ENCODE results near the gene WDFY2. TPM values are rescaled to one million over a fixed set of nuclear protein-coding genes. Genes with fewer than 3 reads are reported as not detected.

WDFY2 gene
- total RNA-seq, 1 donor from 2014 or later = 4.5 TPM

DNA sequence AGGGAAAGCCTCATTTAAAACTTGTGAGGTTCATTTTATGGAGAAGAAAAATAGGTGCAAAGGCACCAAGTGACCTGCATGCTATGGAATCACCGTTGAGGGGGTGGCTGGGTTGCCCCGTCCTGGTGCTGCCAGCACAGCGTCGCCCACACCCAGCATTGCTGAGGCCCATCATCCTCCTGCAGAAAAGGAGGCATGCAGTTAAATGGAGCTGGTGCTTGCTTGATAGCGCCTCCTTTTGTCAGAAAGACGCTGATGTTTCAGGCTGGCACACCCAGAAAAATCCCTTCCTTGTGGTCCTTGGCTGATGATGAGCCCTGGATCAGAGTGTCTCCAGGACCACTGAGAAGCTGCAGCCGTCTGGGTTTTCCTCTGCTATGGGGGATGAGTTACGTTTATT is 182.8 kb downstream of the WDFY2 start:
- no peaks in the 10 kb centered on the region for H3K9me3 ChIP-seq (replicated peaks)
- peaks cover 62% of the 10 kb centered on the region for H3K4me1 ChIP-seq
- no peak overlapping the region for H3K4me3 ChIP-seq
- TF ChIP-seq, protein P1, sequence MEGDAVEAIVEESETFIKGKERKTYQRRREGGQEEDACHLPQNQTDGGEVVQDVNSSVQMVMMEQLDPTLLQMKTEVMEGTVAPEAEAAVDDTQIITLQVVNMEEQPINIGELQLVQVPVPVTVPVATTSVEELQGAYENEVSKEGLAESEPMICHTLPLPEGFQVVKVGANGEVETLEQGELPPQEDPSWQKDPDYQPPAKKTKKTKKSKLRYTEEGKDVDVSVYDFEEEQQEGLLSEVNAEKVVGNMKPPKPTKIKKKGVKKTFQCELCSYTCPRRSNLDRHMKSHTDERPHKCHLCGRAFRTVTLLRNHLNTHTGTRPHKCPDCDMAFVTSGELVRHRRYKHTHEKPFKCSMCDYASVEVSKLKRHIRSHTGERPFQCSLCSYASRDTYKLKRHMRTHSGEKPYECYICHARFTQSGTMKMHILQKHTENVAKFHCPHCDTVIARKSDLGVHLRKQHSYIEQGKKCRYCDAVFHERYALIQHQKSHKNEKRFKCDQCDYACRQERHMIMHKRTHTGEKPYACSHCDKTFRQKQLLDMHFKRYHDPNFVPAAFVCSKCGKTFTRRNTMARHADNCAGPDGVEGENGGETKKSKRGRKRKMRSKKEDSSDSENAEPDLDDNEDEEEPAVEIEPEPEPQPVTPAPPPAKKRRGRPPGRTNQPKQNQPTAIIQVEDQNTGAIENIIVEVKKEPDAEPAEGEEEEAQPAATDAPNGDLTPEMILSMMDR (IDR thresholded peaks at IDR 0.05; ENCODE audit: borderline replicate concordance) = no peak
- no peaks in the 10 kb centered on the region for H3K36me3 ChIP-seq
- H3K27me3 ChIP-seq (ENCODE audit: low read depth) = no peaks in the 10 kb centered on the region
- no peak for DNase-seq
- intact Hi-C loops (cut with micrococcal nuclease) = no loop called here
- no peak overlapping the region for H3K27ac ChIP-seq (replicated peaks)

DNA sequence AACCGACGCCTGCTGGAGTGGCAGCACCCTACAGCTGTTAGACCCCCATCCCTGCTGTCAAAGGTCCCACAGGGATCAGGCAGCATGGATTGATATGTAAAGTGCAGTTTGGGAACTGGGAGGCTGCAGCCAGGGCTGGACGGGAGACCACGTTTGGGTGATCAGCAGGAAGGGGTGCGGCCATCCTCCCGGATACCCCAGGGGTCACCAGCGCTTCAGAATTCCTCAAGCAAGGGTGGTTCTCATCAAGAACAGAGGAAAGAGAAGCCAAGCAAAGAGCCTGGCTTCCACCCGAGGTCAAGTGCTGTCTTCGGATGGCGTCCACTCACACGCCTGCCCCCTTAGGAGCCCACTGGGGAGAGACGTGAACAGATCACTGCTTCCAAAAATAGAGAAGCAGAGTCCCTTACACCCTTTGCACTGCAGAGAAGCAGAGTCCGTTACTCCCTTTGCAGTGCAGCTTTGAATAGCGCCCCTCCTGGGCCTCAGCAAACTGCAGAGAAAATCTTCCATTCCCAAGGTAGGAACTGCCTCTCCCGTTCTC is 184.2 kb downstream of the WDFY2 start:
- Histone ChIP-seq H3K27ac (replicated peaks) (peak overlapping the region; percentile 87), H3K4me1 (peaks cover 60% of the 10 kb centered on the region), H3K9me3 (replicated peaks) (no peaks in the 10 kb centered on the region), H3K4me3 (no peak overlapping the region), H3K27me3 (ENCODE audit: low read depth) (no peaks in the 10 kb centered on the region), H3K36me3 (peaks cover 3% of the 10 kb centered on the region)
- TF ChIP-seq, protein P1 (IDR thresholded peaks at IDR 0.05; ENCODE audit: borderline replicate concordance) = peak; percentile 45
- intact Hi-C loops (cut with micrococcal nuclease) = no loop called here
- no peak for DNase-seq

DNA sequence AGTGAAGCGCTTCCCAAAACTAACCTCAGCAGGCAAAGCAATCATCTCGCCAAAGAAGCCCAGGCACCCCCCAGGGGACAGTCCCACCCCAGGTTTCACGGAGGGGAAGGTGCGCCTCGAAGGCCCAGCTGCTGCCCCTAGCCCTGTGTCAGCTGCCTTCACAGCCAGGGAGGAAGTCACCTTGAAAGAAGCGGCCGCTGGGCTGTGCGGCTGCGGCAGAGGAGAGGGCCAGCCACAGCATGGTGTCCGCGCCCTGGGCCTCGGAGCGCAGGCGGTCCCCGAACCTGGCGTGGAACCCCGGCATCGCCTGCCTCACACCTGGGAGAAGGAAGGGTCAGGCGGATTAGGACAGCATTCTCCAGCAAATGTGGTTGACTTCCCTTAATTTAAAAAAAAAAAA is 184.7 kb downstream of the WDFY2 start:
- H3K4me3 ChIP-seq = no peak overlapping the region
- peaks cover 7% of the 10 kb centered on the region for H3K36me3 ChIP-seq
- peak overlapping the region; percentile 87 for H3K27ac ChIP-seq (replicated peaks)
- no peaks in the 10 kb centered on the region for H3K9me3 ChIP-seq (replicated peaks)
- H3K4me1 ChIP-seq = peaks cover 55% of the 10 kb centered on the region
- intact Hi-C loops (cut with micrococcal nuclease) = no loop called here
- no peaks in the 10 kb centered on the region for H3K27me3 ChIP-seq (ENCODE audit: low read depth)
- TF ChIP-seq, protein P1 (IDR thresholded peaks at IDR 0.05; ENCODE audit: borderline replicate concordance) = no peak
- no peak for DNase-seq

DNA sequence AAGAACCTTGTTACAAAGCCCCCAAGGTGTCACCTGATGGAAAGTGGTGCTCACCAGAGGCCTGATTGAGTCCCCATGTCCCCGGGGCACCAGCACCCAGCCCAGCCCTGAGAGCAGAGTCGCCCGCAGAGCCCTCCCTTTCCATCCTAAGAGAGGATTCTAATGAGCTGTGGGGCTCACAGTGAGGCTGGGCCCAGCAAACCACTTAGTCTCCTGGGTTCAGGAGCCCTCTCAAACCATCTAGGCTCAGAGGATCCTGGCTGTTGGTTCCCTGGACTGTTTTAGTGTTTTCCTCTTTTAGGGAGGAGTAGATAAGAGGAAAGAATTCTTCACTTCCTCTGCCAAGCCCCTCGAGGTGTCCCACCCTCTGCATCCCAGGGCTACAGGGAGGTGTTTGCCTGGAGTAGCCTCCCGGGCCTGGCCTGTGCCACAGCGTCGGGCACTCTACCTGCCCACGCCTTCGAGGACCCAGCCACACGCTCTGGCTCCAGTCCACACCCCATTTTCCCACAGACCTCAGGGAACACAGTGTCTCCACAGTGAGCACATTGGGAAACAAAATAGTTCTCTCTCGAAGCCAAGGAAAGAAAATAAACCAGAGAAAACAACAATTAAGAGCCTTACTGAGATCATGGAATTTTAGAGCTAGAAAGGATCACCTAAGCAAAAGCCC is 185.3 kb downstream of the WDFY2 start:
- peak; percentile 73 for DNase-seq
- Histone ChIP-seq H3K9me3 (replicated peaks) (no peaks in the 10 kb centered on the region), H3K27ac (replicated peaks) (peak overlapping the region; percentile 87), H3K4me1 (peaks cover 49% of the 10 kb centered on the region), H3K27me3 (ENCODE audit: low read depth) (no peaks in the 10 kb centered on the region), H3K4me3 (no peak overlapping the region), H3K36me3 (peaks cover 7% of the 10 kb centered on the region)
- TF ChIP-seq, protein P1 (IDR thresholded peaks at IDR 0.05; ENCODE audit: borderline replicate concordance) = no peak
- intact Hi-C loops (cut with micrococcal nuclease) = no loop called here

DNA sequence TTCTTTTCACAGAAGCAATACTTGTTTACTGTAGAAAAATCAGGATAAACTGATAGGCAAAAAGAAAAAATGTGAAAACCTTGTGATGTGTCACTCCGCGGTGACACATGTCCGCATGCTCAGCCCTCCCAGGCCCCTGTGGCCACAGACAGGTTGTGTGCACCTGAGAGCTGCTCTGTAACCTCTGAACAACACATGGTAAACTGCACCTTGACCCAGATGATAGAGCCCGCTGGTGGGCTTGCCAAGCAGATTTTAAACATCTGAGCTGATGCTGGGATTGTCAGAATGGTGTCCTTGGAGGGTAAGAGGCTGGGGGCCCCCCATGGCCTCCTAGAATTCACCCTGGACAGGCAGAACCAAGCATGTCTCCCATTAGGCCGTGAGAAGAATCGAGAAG is 185.9 kb downstream of the WDFY2 start:
- no peaks in the 10 kb centered on the region for H3K9me3 ChIP-seq (replicated peaks)
- intact Hi-C loops (cut with micrococcal nuclease) = no loop called here
- no peaks in the 10 kb centered on the region for H3K27me3 ChIP-seq (ENCODE audit: low read depth)
- peaks cover 7% of the 10 kb centered on the region for H3K36me3 ChIP-seq
- TF ChIP-seq, protein P1 (IDR thresholded peaks at IDR 0.05; ENCODE audit: borderline replicate concordance) = no peak
- peaks cover 43% of the 10 kb centered on the region for H3K4me1 ChIP-seq
- H3K27ac ChIP-seq (replicated peaks) = peak overlapping the region; percentile 87
- DNase-seq = no peak
- H3K4me3 ChIP-seq = no peak overlapping the region

Data from left ventricle myocardium inferior (tissue), 1 donor.